B cell (primary cell): ENCODE measurements around the gene FREM3. TPM values are rescaled to one million over a fixed set of nuclear protein-coding genes. Genes with fewer than 3 reads are reported as not detected.
"Not testable (repeated sequence)": the region's sequence is repeated elsewhere in the genome, so short reads cannot be mapped to it uniquely, and the experiment has no call there.

Experiments used
- ATAC-seq: fragments of 200-7000 bp; cut with Tn5 transposase; one replicate; pipeline ENCODE4 v1.10.0; 2021; ENCODE audit warnings: low read depth, mild to moderate bottlenecking, moderate number of reproducible peaks, moderate library complexity
- CTCF ChIA-PET: fragments of 350-600 bp; sonication (Branson Sonifier 250); formaldehyde crosslinking; loops from one replicate; lab custom pipeline; 2021; ENCODE audit warnings: antibody characterized with exemption, inconsistent platforms; lab: Charles Lee
- POLR2A ChIA-PET: fragments of 350-600 bp; sonication (Branson Sonifier 250); formaldehyde crosslinking; loops from one replicate; lab custom pipeline; 2021; ENCODE audit warnings: antibody characterized with exemption; lab: Charles Lee
- DNase-seq: peaks from one replicate; pipeline ENCODE4 v3.0.0; 2013
- H2AFZ ChIP-seq: 2 replicates; pipeline ENCODE4 v1.6.1; 2012; ENCODE audit warnings: mild to moderate bottlenecking, low read depth, low read length; ENCODE audit not compliant: insufficient read depth, poor library complexity, severe bottlenecking
- H3K27ac ChIP-seq, 2 donors: 1 replicate in 1 of 2; 2 replicates in 1 of 2; pipeline ENCODE4 v1.5.1; 2012 to 2013; ENCODE audit warnings: low read length in 2 of 2, mild to moderate bottlenecking in 2 of 2, moderate library complexity in 1 of 2
- H3K27me3 ChIP-seq, 4 experiments: fragments of 200-600 bp in 1 of 4; sonication (generic) in 1 of 4; replicated peaks in 1 of 4; 1 replicate in 2 of 4; 2 replicates in 2 of 4; pipeline versions ENCODE4 v1.6.1 to v1.7.0; 2013 to 2016; ENCODE audit warnings: low read length in 3 of 4, mild to moderate bottlenecking in 2 of 4, mixed read lengths in 1 of 4, moderate library complexity in 1 of 4; ENCODE audit not compliant: insufficient read depth in 4 of 4, control insufficient read depth in 3 of 4; ENCODE audit errors: control extremely low read depth in 1 of 4
- H3K36me3 ChIP-seq, 2 experiments: replicated peaks in 1 of 2; 1 replicate in 1 of 2; 2 replicates in 1 of 2; pipeline versions ENCODE4 v1.6.1 to v1.7.1; 2013; ENCODE audit warnings: low read length in 1 of 2; ENCODE audit not compliant: insufficient read depth in 2 of 2, control insufficient read depth in 1 of 2; ENCODE audit errors: control extremely low read depth in 1 of 2, extremely low read depth in 1 of 2
- H3K4me1 ChIP-seq, 2 donors: fragments of 200-600 bp in 1 of 2; sonication (generic) in 1 of 2; 1 replicate in 1 of 2; 2 replicates in 1 of 2; pipeline versions ENCODE4 v1.5.1 to v1.6.1; 2013 to 2017; ENCODE audit warnings: low read length in 2 of 2; ENCODE audit not compliant: control insufficient read depth in 2 of 2, insufficient read depth in 2 of 2
- H3K4me2 ChIP-seq: replicated peaks from 2 replicates; pipeline ENCODE3; 2012; ENCODE audit warnings: mild to moderate bottlenecking, low read depth, low read length; ENCODE audit not compliant: poor library complexity, severe bottlenecking
- H3K4me3 ChIP-seq, 5 experiments: fragments of 200-600 bp in 1 of 5; sonication (generic) in 1 of 5; 1 replicate in 3 of 5; 2 replicates in 2 of 5; pipeline versions ENCODE4 v1.5.1 to v1.7.0; 2011 to 2016; ENCODE audit warnings: low read length in 4 of 5, mild to moderate bottlenecking in 4 of 5, low read depth in 2 of 5, control low read depth in 1 of 5, moderate library complexity in 1 of 5; ENCODE audit not compliant: insufficient read depth in 1 of 5; ENCODE audit errors: control extremely low read depth in 1 of 5, extremely low read depth in 1 of 5
- H3K79me2 ChIP-seq: fragments of 200-600 bp; sonication (generic); one replicate; pipeline ENCODE4 v1.6.0; 2016; ENCODE audit warnings: low read length; ENCODE audit not compliant: control insufficient read depth, insufficient read depth
- H3K9ac ChIP-seq: fragments of 200-600 bp; sonication (generic); 2 replicates; pipeline ENCODE4 v1.6.1; 2017; ENCODE audit warnings: mild to moderate bottlenecking, low read length, moderate library complexity
- H3K9me3 ChIP-seq, 3 donors: one replicate each; pipeline versions ENCODE4 v1.6.1 to v1.7.1; 2013; ENCODE audit warnings: low read length in 2 of 3; ENCODE audit not compliant: control insufficient read depth in 2 of 3, insufficient read depth in 1 of 3; ENCODE audit errors: control extremely low read depth in 1 of 3
- H4K20me1 ChIP-seq: 2 replicates; pipeline ENCODE4 v1.6.0; 2012; ENCODE audit warnings: mild to moderate bottlenecking, low read length; ENCODE audit not compliant: insufficient read depth, control insufficient read depth, poor library complexity, severe bottlenecking
- H3K27ac Mint-ChIP-seq: one replicate; pipeline ENCODE4 v1.8.0; 2021; ENCODE audit warnings: mixed read lengths
- H3K27me3 Mint-ChIP-seq: one replicate; pipeline ENCODE4 v1.8.0; 2021; ENCODE audit warnings: mixed read lengths
- H3K4me1 Mint-ChIP-seq: one replicate; pipeline ENCODE4 v1.8.0; 2021; ENCODE audit warnings: mixed read lengths
- H3K4me3 Mint-ChIP-seq: one replicate; pipeline ENCODE4 v1.8.0; 2021; ENCODE audit warnings: mixed read lengths
- H3K9me3 Mint-ChIP-seq: one replicate; pipeline ENCODE4 v1.8.0; 2022; ENCODE audit warnings: mixed read lengths; ENCODE audit not compliant: insufficient read depth
- CTCF ChIP-seq: fragments of 200-600 bp; IDR thresholded peaks from one replicate; pipeline ENCODE4 v1.8.0; 2022; ENCODE audit warnings: antibody characterized with exemption, mild to moderate bottlenecking
- EZH2 ChIP-seq: IDR thresholded peaks from 2 replicates; pipeline ENCODE4 v1.6.1; 2012; ENCODE audit warnings: borderline replicate concordance, low read depth, mild to moderate bottlenecking, moderate library complexity, low read length; ENCODE audit not compliant: insufficient read depth, poor library complexity, severe bottlenecking
- WGBS: methylation state at CpG from one replicate; pipeline ENCODE4 v1.1.5; 2013; ENCODE audit warnings: missing lambda C conversion rate; ENCODE audit not compliant: insufficient coverage; 5-methylcytosine and 5-hydroxymethylcytosine counted together
- intact Hi-C: fragments of 100-400 bp; cut with micrococcal nuclease; formaldehyde crosslinking; loops from one replicate; pipeline ENCODE4 v1.10.0; 2022
- polyA plus RNA-seq: library from polyadenylated mRNA; depleted of rRNA; stranded (reverse); fragments of >200 nt; gene quantifications from 2 replicates; pipeline ENCODE4 v1.2.3, GENCODE V29; 2012
- total RNA-seq, 2 donors: library from RNA; stranded (reverse); fragments of 120-200 nt in 1 of 2; gene quantifications; 1 replicate in 1 of 2; 2 replicates in 1 of 2; pipeline versions ENCODE4 v1.2.3 to v1.2.4, GENCODE V29; 2013 to 2022

The FREM3 gene
- total and polyA plus RNA-seq, 2 donors (not counting 1 experiment from before 2014, with no cell fraction given), result not detected

GRCh38 chr4:143692241-143692640 lies 8.2 kb downstream of the FREM3 start:
- H4K20me1 ChIP-seq, result no peaks in the 10 kb centered on the region
- Mint-ChIP-seq H3K27me3 (peaks cover 10% of the 10 kb centered on the region), H3K9me3 (no peaks in the 10 kb centered on the region), H3K4me3 (no peak overlapping the region), H3K27ac (no peak overlapping the region), H3K4me1 (no peaks in the 10 kb centered on the region)
- no peak for ATAC-seq
- no peak overlapping the region for H2AFZ ChIP-seq
- H3K36me3 ChIP-seq, result no peaks in the 10 kb centered on the region
- ChIA-PET CTCF (no interaction called here), POLR2A (no interaction called here)
- H3K9me3 ChIP-seq, result no peaks in the 10 kb centered on the region
- no peak overlapping the region for H3K9ac ChIP-seq
- no peaks in the 10 kb centered on the region for H3K27me3 ChIP-seq
- no peak overlapping the region for H3K27ac ChIP-seq
- no peaks in the 10 kb centered on the region for H3K79me2 ChIP-seq
- no peak overlapping the region for H3K4me2 ChIP-seq
- TF ChIP-seq EZH2, result no peak
- no peak for TF ChIP-seq CTCF
- no peak overlapping the region for H3K4me3 ChIP-seq
- no peaks in the 10 kb centered on the region for H3K4me1 ChIP-seq
- no CpG with 5 or more reads among the region's 1 CpG for WGBS
- intact Hi-C loops, result no loop called here
- no peak for DNase-seq

- Histone ChIP-seq H3K36me3 (no peaks in the 10 kb centered on the region), H3K4me1 (no peaks in the 10 kb centered on the region), H3K79me2 (no peaks in the 10 kb centered on the region), H2AFZ (no peak overlapping the region), H3K4me3 (no peak overlapping the region), H3K27me3 (peaks cover 0 to 6% (median 0%) of the 10 kb centered on the region in 4 experiments), H3K27ac (no peak overlapping the region), H4K20me1 (no peaks in the 10 kb centered on the region), H3K9me3 (peaks cover 0 to 11% (median 0%) of the 10 kb centered on the region in 3 donors), H3K9ac (no peak overlapping the region), H3K4me2 (no peak overlapping the region)
- Mint-ChIP-seq H3K4me3 (no peak overlapping the region), H3K27ac (no peak overlapping the region), H3K27me3 (peaks cover 4% of the 10 kb centered on the region), H3K4me1 (no peaks in the 10 kb centered on the region), H3K9me3 (no peaks in the 10 kb centered on the region)
- 100% methylated on average over 1 of the region's 2 CpGs for WGBS
- TF ChIP-seq CTCF, result no peak
- no peak for TF ChIP-seq EZH2
- DNase-seq (no peak), ATAC-seq (no peak)
- intact Hi-C loops, result no loop called here
- ChIA-PET CTCF (no interaction called here), POLR2A (no interaction called here)
Measured at GRCh38 chr4:143679434-143679833, 21.0 kb downstream of the FREM3 start.

GRCh38 chr4:143673629-143674028 lies 26.8 kb downstream of the FREM3 start:
- H3K9me3 ChIP-seq, H3K27me3 ChIP-seq, H3K27ac Mint-ChIP-seq, H4K20me1 ChIP-seq, H3K79me2 ChIP-seq, H3K4me2 ChIP-seq, CTCF ChIA-PET, POLR2A ChIA-PET, DNase-seq, H3K9me3 Mint-ChIP-seq, H2AFZ ChIP-seq, H3K4me3 ChIP-seq, H3K27me3 Mint-ChIP-seq, intact Hi-C loops, H3K4me1 Mint-ChIP-seq, H3K4me1 ChIP-seq, H3K4me3 Mint-ChIP-seq, H3K27ac ChIP-seq, ATAC-seq, H3K36me3 ChIP-seq, H3K9ac ChIP-seq: not testable (repeated sequence)
- WGBS, result 98% methylated on average over 9 of the region's 9 CpGs
